GM19238 (cell line): ENCODE results near the gene RTN4.

Source experiments
- DNase-seq: peaks from one replicate; pipeline ENCODE4 v3.0.0; 2011; ENCODE audit warnings: low spot score; ENCODE audit not compliant: insufficient read length

Gene RTN4

GRCh38 chr2:54969295-54969939 lies 80.8 kb downstream of the RTN4 start:
- no peak for DNase-seq

GRCh38 chr2:54968561-54969218 lies 81.6 kb downstream of the RTN4 start:
- DNase-seq, result no peak

GRCh38 chr2:54967759-54968365 lies 82.4 kb downstream of the RTN4 start:
- no peak for DNase-seq

GRCh38 chr2:54967269-54967668 lies 83.0 kb downstream of the RTN4 start:
- no peak for DNase-seq

GRCh38 chr2:54966837-54967236 lies 83.4 kb downstream of the RTN4 start:
- no peak for DNase-seq

- DNase-seq, result no peak
Measured at GRCh38 chr2:54966165-54966832, 84.0 kb downstream of the RTN4 start.

- no peak for DNase-seq
Measured at GRCh38 chr2:54965425-54965824, 84.8 kb downstream of the RTN4 start.

GRCh38 chr2:54964816-54965215 lies 85.4 kb downstream of the RTN4 start:
- DNase-seq, result no peak

GRCh38 chr2:54964271-54964670 lies 86.0 kb downstream of the RTN4 start:
- no peak for DNase-seq

DNA sequence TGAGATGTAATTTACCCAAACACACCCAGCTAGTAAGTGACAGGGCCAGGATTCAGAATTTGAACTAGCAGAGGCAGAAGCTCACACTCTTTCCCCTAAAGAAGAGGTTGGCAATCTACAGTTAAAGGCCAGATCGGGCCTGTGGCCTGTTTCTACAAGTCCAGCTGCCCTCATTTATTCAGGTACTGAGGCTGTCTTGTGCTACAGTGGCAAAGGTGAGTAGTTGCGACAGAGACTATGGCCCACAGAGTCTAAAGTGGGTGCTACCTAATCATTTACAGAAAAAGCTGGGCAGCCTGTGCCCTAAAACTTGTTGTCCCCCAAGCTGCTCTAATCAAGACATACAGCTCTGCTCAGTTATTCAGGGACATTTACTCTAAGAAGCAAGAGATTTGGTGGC lies 86.8 kb downstream of the RTN4 start:
- no peak for DNase-seq

- DNase-seq, result no peak
Measured at GRCh38 chr2:54962935-54963440, 87.3 kb downstream of the RTN4 start.

GRCh38 chr2:54962511-54962910 lies 87.7 kb downstream of the RTN4 start:
- no peak for DNase-seq

DNA sequence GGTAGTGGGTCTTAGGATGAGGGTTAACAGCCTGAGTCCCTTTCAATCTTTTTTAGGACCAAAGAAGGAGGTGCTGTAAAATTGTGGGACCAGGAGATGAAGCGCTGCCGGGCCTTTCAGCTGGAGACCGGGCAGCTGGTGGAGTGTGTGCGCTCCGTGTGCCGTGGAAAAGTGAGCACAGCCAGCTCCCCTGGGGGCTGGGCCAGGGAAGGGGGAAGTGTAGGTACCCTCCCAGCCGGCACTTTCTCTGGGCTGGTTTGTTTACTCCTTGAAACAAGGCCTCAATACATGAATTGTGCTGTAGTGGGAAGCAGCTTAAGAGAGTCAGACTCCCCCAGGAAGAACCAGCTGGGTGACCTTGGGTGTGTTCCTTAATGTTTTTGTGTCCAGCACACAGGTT lies 90.1 kb downstream of the RTN4 start:
- no peak for DNase-seq

DNA sequence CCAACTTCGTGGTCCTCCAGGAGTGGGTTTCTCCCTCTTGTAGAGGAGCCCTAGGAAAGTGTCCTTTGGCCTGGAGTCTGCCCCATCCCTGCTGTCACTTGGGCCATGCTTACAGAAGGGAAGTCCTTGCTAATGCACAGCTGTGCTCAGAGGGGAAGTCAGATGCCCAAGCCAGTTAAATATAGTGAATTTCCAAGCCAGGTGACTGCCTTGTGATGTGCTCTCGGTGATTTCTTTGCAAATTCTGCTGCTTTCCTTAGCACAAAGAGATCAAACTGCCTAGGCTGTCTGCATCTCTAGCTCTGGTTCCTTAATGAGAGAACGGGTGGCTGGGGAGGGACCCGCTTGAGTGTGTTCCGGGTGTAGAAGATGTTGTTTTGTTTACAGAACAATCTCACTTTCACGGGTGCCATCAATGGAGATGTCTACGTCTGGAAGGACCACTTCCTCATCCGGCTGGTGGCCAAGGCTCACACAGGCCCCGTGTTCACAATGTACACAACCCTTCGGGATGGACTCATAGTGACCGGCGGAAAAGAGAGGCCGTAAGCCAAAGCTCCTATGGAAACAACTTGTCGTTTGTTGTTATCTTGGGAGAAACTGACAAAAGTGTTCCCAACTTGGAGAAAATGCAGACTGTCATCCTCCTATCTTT lies 91.4 kb downstream of the RTN4 start:
- DNase-seq, result no peak

DNA sequence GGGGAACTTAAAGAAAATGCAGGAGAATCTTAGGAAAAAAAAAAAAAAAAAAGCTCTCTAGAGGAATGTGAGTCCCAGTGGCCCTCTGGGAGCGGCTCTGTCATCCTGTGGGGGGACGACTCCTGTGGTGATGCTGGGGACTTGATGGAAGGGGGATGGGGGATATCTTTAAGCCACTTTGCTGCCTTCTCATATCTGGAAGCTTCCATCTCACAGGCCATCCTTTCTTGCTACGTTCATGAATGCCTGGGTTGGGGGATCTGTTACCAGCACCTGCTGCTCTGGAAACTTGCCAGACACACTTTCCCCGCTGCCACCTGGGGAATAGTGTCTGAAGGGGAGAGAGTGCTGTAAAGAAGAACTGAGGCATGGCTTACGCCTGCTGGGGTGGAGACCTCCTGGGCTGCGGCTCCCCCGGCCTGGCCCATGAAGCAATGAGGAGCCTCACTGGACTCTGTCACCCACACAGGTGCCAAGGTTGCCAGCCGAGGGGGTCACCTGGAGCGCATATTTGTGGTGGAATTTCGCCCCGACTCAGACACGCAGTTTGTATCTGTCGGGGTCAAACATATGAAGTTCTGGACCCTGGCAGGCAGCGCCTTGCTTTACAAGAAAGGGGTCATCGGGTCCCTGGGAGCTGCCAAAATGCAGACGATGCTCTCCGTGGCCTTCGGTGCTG lies 92.8 kb downstream of the RTN4 start:
- no peak for DNase-seq

DNA sequence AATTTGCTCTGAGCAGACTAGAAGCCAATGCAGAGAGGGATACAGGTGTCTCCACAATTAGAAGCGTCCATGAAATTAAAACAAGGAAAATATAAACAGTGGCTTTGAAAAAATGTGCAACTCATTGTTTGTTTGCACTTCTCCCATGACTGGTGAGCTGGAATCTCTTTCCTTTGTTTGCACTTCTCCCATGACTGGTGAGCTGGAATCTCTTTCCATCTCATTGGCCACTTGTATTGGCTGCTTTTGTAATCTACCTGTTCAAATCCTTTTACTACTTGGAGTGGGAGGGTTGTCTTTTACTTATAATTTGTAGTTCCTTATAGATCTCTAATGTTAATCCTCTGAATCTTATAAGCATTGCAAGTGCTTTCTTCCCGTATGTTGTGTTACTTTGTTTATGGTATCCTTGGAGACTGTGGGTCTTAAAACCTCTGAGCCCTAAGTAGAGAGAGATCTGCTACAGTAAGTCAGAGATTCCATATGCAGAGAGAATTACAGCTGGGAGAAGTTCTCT lies 94.1 kb downstream of the RTN4 start:
- DNase-seq, result no peak

DNA sequence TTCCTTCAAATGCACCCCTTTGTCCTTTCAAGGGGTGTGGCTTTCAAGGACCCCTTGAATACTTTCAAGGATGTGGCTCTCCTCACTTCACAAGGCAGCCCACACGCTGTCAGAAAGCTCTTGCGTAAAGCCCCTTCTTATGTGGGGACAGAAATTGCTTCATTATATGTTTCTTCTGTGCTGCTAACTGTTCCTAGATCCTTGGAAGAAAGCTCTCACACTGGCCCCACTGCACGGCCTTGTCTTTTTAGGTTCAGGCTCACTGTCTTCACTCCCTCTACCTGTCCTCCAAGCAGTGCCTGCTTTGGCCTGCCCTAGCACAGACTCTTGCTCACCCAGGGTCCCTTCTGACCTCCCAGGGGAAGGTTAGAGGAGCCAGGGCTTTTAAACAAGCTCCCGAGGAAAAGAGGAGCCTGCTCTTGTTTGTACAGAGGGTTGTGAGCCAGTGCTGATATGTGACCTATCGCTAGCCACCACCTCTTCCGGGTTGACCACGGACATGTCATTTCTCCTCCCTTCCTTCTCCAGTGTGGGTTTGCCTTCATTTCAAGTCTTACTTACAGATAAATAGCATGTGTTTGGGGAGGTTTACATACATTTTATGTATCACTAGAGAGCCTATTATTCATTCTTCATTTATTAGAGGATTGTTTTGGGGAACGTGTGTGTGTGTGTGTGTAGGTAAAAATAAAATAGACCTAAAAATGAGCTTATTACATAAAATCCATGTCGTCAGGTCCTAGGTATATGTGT lies 94.7 kb downstream of the RTN4 start:
- DNase-seq, result no peak

- DNase-seq, result no peak
Measured at GRCh38 chr2:54954705-54955357, 95.4 kb downstream of the RTN4 start.

DNA sequence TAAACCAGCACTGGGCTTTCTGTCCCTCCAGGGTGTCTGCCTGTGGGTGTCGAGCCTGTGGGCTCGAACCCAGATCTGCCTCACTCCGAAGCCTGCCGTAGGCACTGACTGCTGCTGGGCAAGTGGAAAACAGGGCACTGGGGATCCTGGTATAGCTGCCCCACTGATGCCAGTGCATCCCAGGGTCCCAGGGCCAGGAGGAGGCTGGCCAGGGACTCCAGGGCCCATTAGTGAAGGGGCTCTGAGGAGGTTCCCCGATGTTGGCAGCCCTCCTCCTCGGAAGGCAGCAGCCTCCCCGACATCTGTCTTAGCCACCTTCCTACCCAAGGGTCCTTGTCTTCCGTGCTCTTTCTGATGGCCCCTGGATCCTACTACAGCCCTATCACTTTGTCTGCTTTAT lies 96.1 kb downstream of the RTN4 start:
- no peak for DNase-seq
